Measurements from ENCODE around the gene PIGQ.

Gene PIGQ

DNA sequence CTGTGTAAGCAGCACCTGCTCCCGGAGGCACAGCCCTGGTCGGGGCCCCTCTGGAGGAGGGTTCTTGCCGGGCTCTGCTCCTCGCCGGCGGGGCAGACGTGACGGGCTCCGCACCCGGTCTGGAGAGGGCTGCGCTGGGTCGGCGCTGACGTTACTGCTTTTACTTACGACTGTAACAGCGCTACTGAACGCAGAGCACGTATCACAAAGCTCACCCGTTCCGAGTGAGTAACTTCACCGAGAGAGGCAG lies 18.8 kb downstream of the PIGQ start:
- no peak for TF ChIP-seq CTCF (IDR thresholded peaks at IDR 0.05; ENCODE audit: insufficient read depth, missing control alignments)
- DNase-seq (ENCODE audit: insufficient read length, low spot score) (no peak), FAIRE-seq (no peak)

DNA sequence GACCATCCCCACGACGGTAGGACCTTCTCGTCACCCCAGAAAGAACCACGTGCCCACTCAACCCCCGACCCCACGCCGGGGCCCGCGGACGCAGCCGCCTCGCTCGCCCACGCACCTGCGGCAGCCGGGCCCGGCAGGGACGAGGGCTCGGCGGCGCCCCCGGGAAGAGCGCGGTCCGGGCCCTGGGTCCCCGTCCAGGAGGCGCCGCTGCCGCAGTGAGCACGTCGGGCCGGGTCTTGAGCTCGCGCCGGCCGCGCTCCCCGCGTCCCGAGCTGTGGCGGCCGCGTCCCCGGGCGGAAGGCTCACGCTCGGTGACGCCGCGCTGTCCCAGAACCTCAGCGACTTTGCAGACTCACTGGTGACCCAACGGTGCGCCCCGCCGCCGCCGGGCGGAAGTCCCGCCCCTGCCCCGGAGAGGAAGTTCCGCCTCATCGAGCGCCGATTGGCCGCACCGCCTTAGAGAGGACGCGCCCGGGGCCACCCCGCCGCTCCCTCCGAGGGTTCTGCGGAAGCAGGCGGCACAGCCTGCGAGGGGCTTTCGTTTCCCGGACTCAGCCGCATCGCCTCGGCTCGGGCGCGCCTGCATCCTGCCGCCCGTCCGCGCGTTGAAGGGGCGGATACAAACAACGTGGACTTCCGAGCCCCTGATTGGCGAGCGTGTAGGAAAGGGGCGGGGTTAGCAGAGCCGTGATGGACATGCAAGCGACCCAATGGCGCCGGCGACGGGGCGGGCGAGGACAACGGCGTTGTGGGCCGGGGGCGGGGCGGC lies 19.3 kb downstream of the PIGQ start:
- FAIRE-seq (no peak), DNase-seq (ENCODE audit: insufficient read length, low spot score) (no peak)
- TF ChIP-seq CTCF (IDR thresholded peaks at IDR 0.05; ENCODE audit: insufficient read depth, missing control alignments): no peak

- FAIRE-seq (no peak), DNase-seq (ENCODE audit: insufficient read length, low spot score) (peak; percentile 83)
- TF ChIP-seq CTCF (IDR thresholded peaks at IDR 0.05; ENCODE audit: insufficient read depth, missing control alignments): no peak
Measured at GRCh38 chr16:589658-590187, 20.0 kb downstream of the PIGQ start, which contains the start of gene RAB40C. TSS of gene RAB40C (plus strand) at chr16:590066. CDS start at chr16:590292, 226 bp downstream.

DNA sequence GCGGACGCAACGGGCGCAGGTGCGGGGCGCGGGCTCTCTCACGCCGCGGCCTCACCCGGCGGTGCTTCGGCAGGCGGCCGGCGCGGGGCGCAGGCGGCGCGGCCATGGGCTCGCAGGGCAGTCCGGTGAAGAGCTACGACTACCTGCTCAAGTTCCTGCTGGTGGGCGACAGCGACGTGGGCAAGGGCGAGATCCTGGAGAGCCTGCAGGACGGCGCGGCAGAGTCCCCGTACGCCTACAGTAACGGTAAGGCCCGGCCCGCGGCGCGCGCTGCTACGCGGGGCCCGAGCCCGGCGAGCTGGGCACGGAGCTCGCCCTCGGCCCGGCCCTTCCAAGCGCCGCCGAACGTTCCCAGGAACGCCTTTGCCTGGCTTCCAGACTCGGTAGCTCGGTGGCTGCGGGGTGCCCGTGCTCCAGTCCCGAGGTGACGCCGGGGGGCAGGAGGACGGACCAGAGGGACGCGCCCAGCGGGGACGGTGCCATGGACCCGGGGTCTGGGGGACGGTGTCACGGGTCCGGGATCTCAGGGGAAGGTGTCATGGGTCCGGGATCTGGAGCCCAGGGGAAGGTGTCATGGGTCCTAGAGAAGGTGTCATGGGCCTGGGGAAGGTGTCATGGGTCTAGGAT lies 20.5 kb downstream of the PIGQ start:
- no peak for DNase-seq (ENCODE audit: insufficient read length, low spot score)

GRCh38 chr16:590815-591200 lies 21.0 kb downstream of the PIGQ start:
- TF ChIP-seq CTCF (IDR thresholded peaks at IDR 0.05; ENCODE audit: insufficient read depth, missing control alignments): no peak
- FAIRE-seq (no peak), DNase-seq (ENCODE audit: insufficient read length, low spot score) (no peak)

More for the DNA sequence above, 20.5 kb downstream of the PIGQ start:
- FAIRE-seq: no peak
- TF ChIP-seq CTCF (IDR thresholded peaks at IDR 0.05; ENCODE audit: insufficient read depth, missing control alignments): peak; percentile 14

DNA sequence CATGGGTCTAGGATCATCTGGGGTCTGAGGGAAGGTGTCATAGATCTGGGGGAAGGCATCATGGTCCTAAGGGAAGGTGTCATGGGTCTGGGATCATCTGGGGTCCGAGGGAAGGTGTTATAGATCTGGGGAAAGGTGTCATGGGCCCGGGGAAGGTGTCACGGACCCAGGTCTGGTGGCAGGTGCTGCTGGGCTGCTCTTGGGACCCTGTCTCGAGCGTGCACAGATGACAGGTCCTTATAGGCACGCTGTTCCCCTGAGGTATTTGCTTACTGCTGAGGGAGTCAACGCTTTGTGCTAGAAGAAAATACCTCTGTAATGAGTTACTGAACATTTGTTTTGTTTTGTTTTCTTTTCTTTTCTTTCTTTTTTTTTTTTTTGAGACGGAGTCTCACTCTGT lies 21.5 kb downstream of the PIGQ start:
- DNase-seq (ENCODE audit: insufficient read length, low spot score) (no peak), FAIRE-seq (no peak)
- no peak for TF ChIP-seq CTCF (IDR thresholded peaks at IDR 0.05; ENCODE audit: insufficient read depth, missing control alignments)

All from D721Med (cell line).